Measurements from ENCODE around the gene IMPDH1. TPM values are rescaled to one million over a fixed set of nuclear protein-coding genes. Genes with fewer than 3 reads are reported as not detected.

Gene IMPDH1
- total and polyA plus RNA-seq, 4 donors, result 2.4 to 11.1 (median 5.2) TPM

GRCh38 chr7:128390871-128391565 is 18.8 kb downstream of the IMPDH1 start:
- TF ChIP-seq FOXA2 (IDR thresholded peaks at IDR 0.05) (no peak), HNF4G (IDR thresholded peaks at IDR 0.05) (no peak), YY1 (IDR thresholded peaks at IDR 0.05) (no peak), REST (IDR thresholded peaks at IDR 0.05) (no peak), ATF3 (IDR thresholded peaks at IDR 0.05) (no peak), ZBTB33 (IDR thresholded peaks at IDR 0.05) (no peak)
- WGBS, result 85% methylated on average over 3 of the region's 3 CpGs
- Histone ChIP-seq H3K9ac (ENCODE audit: low read depth in 1 of 2, low read length in 2 of 2) (no peak overlapping the region), H3K4me1 (ENCODE audit: control insufficient read depth in 4 of 4, insufficient read depth in 4 of 4, low read length in 3 of 4) (no peaks in the 10 kb centered on the region), H3K27me3 (ENCODE audit: control insufficient read depth in 4 of 4, insufficient read depth in 4 of 4, low read length in 3 of 4) (no peaks in the 10 kb centered on the region), H3K4me3 (ENCODE audit: low read depth in 1 of 3, low read length in 3 of 3) (no peak overlapping the region), H3K27ac (ENCODE audit: low read depth in 1 of 2, low read length in 2 of 2) (no peak overlapping the region), H3K9me3 (ENCODE audit: control insufficient read depth in 4 of 4, low read length in 3 of 4) (no peaks in the 10 kb centered on the region), H3K36me3 (ENCODE audit: control insufficient read depth in 4 of 4, insufficient read depth in 3 of 4, low read depth in 1 of 4, low read length in 3 of 4) (peaks cover 0 to 4% (median 0%) of the 10 kb centered on the region in 4 donors)
- no peak for DNase-seq (ENCODE audit: low spot score)

GRCh38 chr7:128389618-128390329 is 20.0 kb downstream of the IMPDH1 start:
- Histone ChIP-seq H3K27ac (ENCODE audit: low read depth in 1 of 2, low read length in 2 of 2) (no peak overlapping the region), H3K36me3 (ENCODE audit: control insufficient read depth in 4 of 4, insufficient read depth in 3 of 4, low read depth in 1 of 4, low read length in 3 of 4) (peaks cover 0 to 4% (median 0%) of the 10 kb centered on the region in 4 donors), H3K4me1 (ENCODE audit: control insufficient read depth in 4 of 4, insufficient read depth in 4 of 4, low read length in 3 of 4) (no peaks in the 10 kb centered on the region), H3K9ac (ENCODE audit: low read depth in 1 of 2, low read length in 2 of 2) (no peak overlapping the region), H3K9me3 (ENCODE audit: control insufficient read depth in 4 of 4, low read length in 3 of 4) (no peaks in the 10 kb centered on the region), H3K27me3 (ENCODE audit: control insufficient read depth in 4 of 4, insufficient read depth in 4 of 4, low read length in 3 of 4) (no peaks in the 10 kb centered on the region), H3K4me3 (ENCODE audit: low read depth in 1 of 3, low read length in 3 of 3) (no peak overlapping the region)
- TF ChIP-seq CTCF (IDR thresholded peaks at IDR 0.05; ENCODE audit: low read depth, low read length, missing input control), result no peak
- no peak for TF ChIP-seq GABPA (IDR thresholded peaks at IDR 0.05 in 1 of 2, conservative IDR thresholded peaks at IDR 0.05 in 1 of 2)
- TF ChIP-seq SP1 (IDR thresholded peaks at IDR 0.05), result no peak
- TF ChIP-seq MAX (IDR thresholded peaks at IDR 0.05), result no peak
- 86% methylated on average over 9 of the region's 9 CpGs for WGBS
- DNase-seq (ENCODE audit: low spot score), result no peak
